IMR-90 (cell line): ENCODE results near the gene NALCN.

Experiments used
- CEBPB ChIP-seq: IDR thresholded peaks from 2 replicates; pipeline ENCODE4 v1.6.1; 2012; ENCODE audit warnings: low read depth, low read length, improper control_type of control experiment
- CHD1 ChIP-seq: IDR thresholded peaks from 2 replicates; pipeline ENCODE4 v1.6.1; 2012; ENCODE audit warnings: low read depth, low read length, improper control_type of control experiment
- POLR2A ChIP-seq: IDR thresholded peaks from 2 replicates; pipeline ENCODE4 v1.6.1; 2012; ENCODE audit warnings: mild to moderate bottlenecking, low read depth, low read length
- TF ChIP-seq, protein P1 (sequence below): fragments of 150-350 bp; IDR thresholded peaks from 2 replicates; pipeline ENCODE4 v1.6.1; 2017; ENCODE audit warnings: mild to moderate bottlenecking, antibody characterized with exemption, low read length, low read depth
- TF ChIP-seq, protein P2 (sequence below): conservative IDR thresholded peaks from 2 replicates; pipeline ENCODE4 v1.5.1; 2012; ENCODE audit warnings: mild to moderate bottlenecking, low read depth, low read length, improper control_type of control experiment

DNA sequence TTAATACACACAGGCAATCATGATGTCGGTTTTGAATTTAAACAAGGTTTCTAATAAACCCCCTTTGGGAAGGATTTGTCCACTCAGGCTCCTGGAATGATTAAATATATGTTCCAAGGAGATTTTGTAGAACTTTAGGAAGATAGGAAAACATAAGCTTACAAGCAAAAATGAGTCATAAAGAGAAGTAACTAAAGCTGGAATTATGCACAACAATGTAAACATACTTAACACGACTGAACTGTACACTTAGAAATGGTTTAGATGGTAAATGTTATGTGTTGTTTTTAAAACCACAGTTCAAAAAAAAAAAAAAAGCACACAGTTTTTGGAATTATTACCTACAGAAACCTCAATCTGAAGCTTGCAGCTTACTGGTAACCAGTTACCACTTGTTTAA, 304.4 kb downstream of the NALCN start:
- TF ChIP-seq, protein P1, sequence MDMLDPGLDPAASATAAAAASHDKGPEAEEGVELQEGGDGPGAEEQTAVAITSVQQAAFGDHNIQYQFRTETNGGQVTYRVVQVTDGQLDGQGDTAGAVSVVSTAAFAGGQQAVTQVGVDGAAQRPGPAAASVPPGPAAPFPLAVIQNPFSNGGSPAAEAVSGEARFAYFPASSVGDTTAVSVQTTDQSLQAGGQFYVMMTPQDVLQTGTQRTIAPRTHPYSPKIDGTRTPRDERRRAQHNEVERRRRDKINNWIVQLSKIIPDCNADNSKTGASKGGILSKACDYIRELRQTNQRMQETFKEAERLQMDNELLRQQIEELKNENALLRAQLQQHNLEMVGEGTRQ, result no peak
- TF ChIP-seq, protein P2, sequence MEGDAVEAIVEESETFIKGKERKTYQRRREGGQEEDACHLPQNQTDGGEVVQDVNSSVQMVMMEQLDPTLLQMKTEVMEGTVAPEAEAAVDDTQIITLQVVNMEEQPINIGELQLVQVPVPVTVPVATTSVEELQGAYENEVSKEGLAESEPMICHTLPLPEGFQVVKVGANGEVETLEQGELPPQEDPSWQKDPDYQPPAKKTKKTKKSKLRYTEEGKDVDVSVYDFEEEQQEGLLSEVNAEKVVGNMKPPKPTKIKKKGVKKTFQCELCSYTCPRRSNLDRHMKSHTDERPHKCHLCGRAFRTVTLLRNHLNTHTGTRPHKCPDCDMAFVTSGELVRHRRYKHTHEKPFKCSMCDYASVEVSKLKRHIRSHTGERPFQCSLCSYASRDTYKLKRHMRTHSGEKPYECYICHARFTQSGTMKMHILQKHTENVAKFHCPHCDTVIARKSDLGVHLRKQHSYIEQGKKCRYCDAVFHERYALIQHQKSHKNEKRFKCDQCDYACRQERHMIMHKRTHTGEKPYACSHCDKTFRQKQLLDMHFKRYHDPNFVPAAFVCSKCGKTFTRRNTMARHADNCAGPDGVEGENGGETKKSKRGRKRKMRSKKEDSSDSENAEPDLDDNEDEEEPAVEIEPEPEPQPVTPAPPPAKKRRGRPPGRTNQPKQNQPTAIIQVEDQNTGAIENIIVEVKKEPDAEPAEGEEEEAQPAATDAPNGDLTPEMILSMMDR, result no peak
- TF ChIP-seq CHD1 (no peak), POLR2A (no peak), CEBPB (no peak)
